GM18520 (cell line): ENCODE results near the gene TAB2.

ENCODE experiments used
- ATAC-seq: cut with Tn5 transposase; IDR thresholded peaks from one replicate; pipeline ENCODE4 v1.9.1; 2021; ENCODE audit not compliant: unreplicated experiment

The TAB2 gene

GRCh38 chr6:149317644-149318571 lies at the start of gene TAB2:
Gene TAB2, plus strand, starts transcription at chr6:149317712. Its CDS starts 52,286 bp downstream, at chr6:149369998.
- peak; percentile 4 for ATAC-seq

DNA sequence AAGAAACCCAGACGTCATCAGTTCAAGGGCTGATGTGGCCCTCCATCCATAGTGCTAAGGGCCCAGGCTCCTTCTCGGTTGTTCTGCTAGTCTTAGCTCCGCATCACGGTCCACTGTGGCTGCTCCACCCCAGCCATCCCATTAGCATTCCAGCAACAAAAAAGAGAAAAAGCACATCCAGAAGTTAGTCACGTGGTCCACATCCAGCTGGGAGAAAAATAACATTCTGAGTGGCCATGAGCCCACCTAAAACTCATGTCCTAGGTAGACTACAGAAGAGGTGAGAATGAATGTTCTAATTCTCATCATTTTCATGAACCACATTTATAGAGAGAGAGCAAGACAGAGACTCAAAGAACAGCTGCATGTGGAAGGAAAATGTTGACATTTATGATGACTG lies 49.4 kb upstream of the TAB2 start:
- no peak for ATAC-seq

DNA sequence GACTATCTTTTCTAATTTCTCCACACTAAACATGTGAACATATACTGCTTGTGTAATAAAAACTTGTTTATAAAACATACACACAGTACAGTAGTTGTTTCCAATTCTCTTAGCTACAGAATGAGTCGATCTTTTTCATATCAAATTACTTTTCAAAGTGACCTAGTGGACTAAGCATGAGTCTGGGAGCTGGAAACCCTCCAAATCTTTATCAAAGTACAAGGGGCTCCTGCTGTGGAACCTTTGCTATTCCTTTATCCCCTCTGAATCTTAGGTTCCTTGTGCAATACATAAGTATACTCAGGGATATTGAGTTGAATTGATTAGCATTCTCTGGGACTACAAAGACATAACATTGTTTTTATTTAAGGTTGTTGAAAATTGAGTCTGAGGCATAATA lies 48.7 kb upstream of the TAB2 start:
- ATAC-seq, result no peak

DNA sequence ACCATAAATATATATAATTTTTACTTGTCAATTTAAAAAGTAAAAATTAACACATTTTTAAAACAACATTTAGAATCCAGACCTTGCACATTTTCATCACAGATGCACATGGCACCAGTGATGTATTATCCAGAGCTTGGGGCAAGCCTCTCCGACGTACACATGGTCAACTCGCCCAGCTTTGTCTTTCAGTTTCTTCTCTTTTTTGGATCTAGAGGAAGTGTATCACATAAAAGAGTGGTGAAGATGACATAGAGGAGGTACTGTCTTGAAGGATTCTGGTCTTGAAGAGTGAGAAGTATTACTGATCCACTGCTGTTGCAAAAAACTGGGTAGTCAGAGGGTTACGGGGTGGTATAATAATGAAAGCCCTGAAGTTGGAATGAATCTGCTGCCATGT lies 46.9 kb upstream of the TAB2 start:
- no peak for ATAC-seq

- ATAC-seq, result peak; percentile 51
Measured at GRCh38 chr6:149271348-149272340, 45.9 kb upstream of the TAB2 start.

DNA sequence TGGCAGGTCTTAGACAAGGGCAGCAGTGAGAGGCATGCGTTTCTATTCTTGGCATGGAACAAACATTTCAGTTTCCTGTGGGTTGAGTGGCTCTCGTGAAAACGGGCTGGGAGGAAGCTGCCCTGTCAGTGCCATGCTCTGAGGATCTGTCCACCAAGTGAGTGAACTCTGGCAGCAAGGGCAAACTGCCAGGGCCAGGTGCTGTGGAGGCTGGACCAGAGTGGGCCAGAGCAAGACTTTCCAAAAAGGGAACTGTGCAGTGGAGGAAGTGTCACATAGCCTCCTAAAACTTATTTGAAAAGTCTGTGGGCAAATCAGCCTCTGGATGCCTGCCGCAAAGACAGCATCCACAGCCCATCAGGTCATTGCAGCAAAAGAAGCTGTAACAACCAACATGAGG lies 44.2 kb upstream of the TAB2 start:
- ATAC-seq, result no peak

DNA sequence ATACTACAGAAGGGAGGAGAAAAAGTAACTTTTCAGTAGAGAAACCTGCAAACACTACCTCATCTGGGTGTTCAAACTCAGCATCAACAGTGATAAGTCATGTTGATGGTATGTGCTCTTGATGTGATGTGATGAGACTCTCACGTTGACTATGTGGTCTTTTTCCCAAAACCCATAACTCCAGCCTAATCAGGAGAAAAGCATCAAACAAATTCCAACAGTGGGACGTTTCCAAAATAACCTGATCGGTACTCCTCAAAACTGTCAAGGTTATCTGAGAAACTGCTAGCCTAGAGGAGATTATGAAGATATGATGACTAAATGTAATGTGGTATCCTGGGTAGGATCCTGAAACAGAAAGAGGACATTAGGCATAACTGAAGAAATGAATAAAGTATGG lies 41.9 kb upstream of the TAB2 start:
- no peak for ATAC-seq

GRCh38 chr6:149277621-149278020 lies 39.9 kb upstream of the TAB2 start:
- no peak for ATAC-seq

- no peak for ATAC-seq
Measured at GRCh38 chr6:149278997-149279396, 38.5 kb upstream of the TAB2 start.

- no peak for ATAC-seq
Measured at GRCh38 chr6:149284904-149285303, 32.6 kb upstream of the TAB2 start.

DNA sequence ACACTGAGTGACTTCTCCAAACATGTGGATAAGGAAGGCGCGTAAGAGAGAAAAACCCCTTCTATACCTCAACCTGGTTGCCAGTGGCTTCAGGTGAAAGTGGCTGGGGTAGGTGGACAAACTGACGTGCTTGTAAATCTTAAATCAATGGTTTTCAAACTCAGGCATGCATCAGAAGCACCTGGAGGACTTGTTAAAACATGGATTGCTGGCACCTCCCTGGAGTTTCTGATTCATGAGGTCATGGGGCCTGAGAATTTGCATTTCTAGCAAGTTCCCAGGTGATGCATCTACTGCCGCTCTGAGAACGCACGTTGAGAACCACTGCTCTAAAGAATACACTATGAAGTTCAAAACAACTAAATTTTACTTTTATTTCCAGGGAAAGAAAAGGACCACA lies 31.9 kb upstream of the TAB2 start:
- no peak for ATAC-seq

GRCh38 chr6:149286905-149287304 lies 30.6 kb upstream of the TAB2 start:
- ATAC-seq, result no peak

- ATAC-seq, result no peak
Measured at GRCh38 chr6:149289192-149289781, 28.2 kb upstream of the TAB2 start.

- ATAC-seq, result no peak
Measured at GRCh38 chr6:149289966-149290365, 27.5 kb upstream of the TAB2 start.

- ATAC-seq, result no peak
Measured at GRCh38 chr6:149293244-149293643, 24.3 kb upstream of the TAB2 start.

DNA sequence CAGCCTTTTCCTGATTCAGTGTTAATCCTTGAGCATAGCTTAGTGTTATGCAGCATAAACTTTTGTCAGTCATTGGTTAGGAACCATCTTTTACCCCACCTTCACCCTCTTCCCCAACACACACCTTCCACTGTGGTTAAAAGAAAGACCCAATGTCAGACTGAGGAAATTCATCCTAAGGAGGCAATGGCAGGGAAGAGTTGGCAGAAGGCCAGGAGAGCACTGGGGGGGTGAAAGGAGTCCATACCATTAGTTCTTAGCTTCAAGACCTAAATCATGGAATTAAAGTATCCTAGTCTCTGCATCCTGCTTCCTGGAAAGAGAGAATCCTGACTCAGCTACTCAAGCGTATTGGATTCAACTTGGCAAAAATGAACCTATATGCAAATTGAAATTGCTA lies 16.9 kb upstream of the TAB2 start:
- no peak for ATAC-seq

- ATAC-seq, result no peak
Measured at GRCh38 chr6:149302723-149303122, 14.8 kb upstream of the TAB2 start.

GRCh38 chr6:149303468-149303867 lies 14.0 kb upstream of the TAB2 start:
- no peak for ATAC-seq

DNA sequence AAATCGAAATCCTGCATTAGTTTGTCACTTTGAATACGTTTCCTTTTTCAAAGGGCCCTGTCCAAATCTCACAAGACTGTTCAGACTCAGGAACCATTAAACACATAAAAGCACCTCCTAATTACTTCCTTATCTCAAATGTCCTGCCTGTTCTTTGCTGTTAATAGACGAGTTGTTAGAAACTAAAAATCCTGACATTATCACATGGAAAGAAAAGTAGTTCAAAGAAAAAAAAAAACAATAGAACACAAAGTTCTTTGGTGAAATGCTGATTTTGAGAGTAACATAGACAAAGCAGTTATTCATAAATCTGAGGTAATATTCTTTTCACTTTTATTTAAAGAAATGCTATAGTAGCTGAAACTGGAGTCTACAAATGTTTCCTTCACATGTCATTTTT lies 12.1 kb upstream of the TAB2 start:
- ATAC-seq, result no peak

GRCh38 chr6:149306967-149307366 lies 10.5 kb upstream of the TAB2 start:
- ATAC-seq, result no peak

DNA sequence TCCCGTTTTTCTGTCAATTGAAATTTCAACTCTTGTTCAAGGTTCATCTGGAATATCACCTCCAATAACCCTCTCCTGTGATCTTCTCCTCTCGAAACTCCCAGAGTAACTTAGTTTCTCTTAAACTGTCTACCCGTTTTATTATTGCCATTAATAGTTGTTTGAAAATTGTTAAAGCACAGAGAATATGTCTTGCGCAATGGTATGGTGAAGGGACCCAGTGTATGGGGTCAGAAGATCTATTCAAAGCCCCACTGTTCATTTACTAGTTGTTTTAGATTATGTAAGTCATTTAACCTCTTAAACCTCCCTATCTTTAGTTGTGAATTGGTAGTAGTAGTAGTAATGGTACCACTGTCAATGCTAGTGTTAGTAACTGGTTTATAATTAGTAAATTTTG lies 6.2 kb upstream of the TAB2 start:
- no peak for ATAC-seq
